C4-2B (cell line): ENCODE data around the gene RARRES2.

Experiments used
- H3K27ac ChIP-seq: fragments of 450-650 bp; 2 replicates; pipeline ENCODE4 v1.5.1; 2017
- CTCF ChIP-seq: fragments of 450-650 bp; conservative IDR thresholded peaks from 2 replicates; pipeline ENCODE4 v1.5.1; 2017; ENCODE audit warnings: mild to moderate bottlenecking
- ZFX ChIP-seq: fragments of 450-650 bp; IDR thresholded peaks from 2 replicates; pipeline ENCODE4 v1.6.1; 2017

RARRES2 gene

GRCh38 chr7:150376560-150376959 lies 35.1 kb upstream of the RARRES2 start:
- no peak for TF ChIP-seq ZFX
- no peak for TF ChIP-seq CTCF
- H3K27ac ChIP-seq = no peak overlapping the region

GRCh38 chr7:150375662-150376521 lies 34.5 kb upstream of the RARRES2 start:
- H3K27ac ChIP-seq = no peak overlapping the region
- TF ChIP-seq ZFX (no peak), CTCF (no peak)

- TF ChIP-seq ZFX (no peak), CTCF (no peak)
Measured at GRCh38 chr7:150374472-150374871, 33.0 kb upstream of the RARRES2 start.

GRCh38 chr7:150374026-150374425 lies 32.6 kb upstream of the RARRES2 start:
- no peak overlapping the region for H3K27ac ChIP-seq
- no peak for TF ChIP-seq CTCF
- no peak for TF ChIP-seq ZFX

More at GRCh38 chr7:150374472-150374871, 33.0 kb upstream of the RARRES2 start:
- no peak overlapping the region for H3K27ac ChIP-seq

GRCh38 chr7:150373049-150373801 lies 31.8 kb upstream of the RARRES2 start:
- TF ChIP-seq ZFX = no peak
- no peak for TF ChIP-seq CTCF
- peak overlapping the region; percentile 18; the same call in 1 of the 2 replicates for H3K27ac ChIP-seq

- H3K27ac ChIP-seq = peak overlapping the region; percentile 18; the same call in 1 of the 2 replicates
- TF ChIP-seq ZFX = no peak
Measured at GRCh38 chr7:150372271-150373048, 31.0 kb upstream of the RARRES2 start.

GRCh38 chr7:150371996-150372270 lies 30.5 kb upstream of the RARRES2 start:
- H3K27ac ChIP-seq = no peak overlapping the region
- TF ChIP-seq CTCF = no peak
- TF ChIP-seq ZFX = no peak
